IPS-15b (cell line): ENCODE measurements around the gene ROCK2.

Source experiments
- H3K27me3 ChIP-seq: one replicate; pipeline ENCODE4 v1.6.1; 2013; ENCODE audit warnings: low read length; ENCODE audit not compliant: control insufficient read depth, insufficient read depth
- H3K36me3 ChIP-seq: one replicate; pipeline ENCODE4 v1.6.1; 2013; ENCODE audit warnings: low read length; ENCODE audit not compliant: control insufficient read depth, insufficient read depth
- H3K4me1 ChIP-seq: one replicate; pipeline ENCODE4 v1.6.1; 2013; ENCODE audit warnings: mild to moderate bottlenecking, low read length; ENCODE audit not compliant: control insufficient read depth, insufficient read depth
- H3K4me3 ChIP-seq: one replicate; pipeline ENCODE4 v1.5.1; 2013; ENCODE audit warnings: low read depth, low read length
- H3K9ac ChIP-seq: one replicate; pipeline ENCODE4 v1.6.1; 2013; ENCODE audit warnings: low read depth, mild to moderate bottlenecking, low read length
- H3K9me3 ChIP-seq: one replicate; pipeline ENCODE4 v1.6.1; 2013; ENCODE audit warnings: mild to moderate bottlenecking, low read length; ENCODE audit not compliant: control insufficient read depth, insufficient read depth

The ROCK2 gene

DNA sequence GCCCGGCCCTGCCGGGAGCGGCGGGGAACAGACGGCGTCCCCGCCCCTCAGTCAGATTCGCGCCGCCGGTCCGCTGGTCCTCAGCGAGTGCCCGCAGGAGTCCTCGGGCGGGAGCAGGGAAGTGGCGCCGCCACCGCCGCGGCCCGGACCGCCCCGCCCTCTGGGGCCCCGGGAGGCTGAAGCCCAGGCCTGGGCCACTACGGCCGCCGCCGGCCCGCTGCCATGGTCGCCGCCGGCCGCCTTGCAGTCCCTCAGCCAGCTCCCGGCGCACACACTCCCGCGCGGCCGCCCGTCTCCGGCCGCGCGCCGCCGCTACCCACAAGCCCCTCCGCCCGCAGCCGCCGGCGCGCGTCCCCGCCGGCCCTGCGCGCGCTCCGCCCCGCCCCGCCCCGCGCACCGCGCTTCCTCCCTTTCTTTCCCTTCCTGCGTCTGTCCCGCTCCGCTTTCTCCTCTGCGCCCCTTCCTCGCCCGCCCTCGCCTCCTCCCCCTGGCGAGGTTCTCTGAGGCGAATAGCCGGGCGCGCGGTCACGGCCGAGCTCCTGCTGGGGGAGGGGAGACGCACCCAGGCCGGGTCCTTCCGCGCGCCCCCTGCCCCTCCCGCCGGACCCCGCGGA, at the start of gene ROCK2:
TSS of gene ROCK2 (minus strand) at position 295 of the 614 bp plus-strand sequence. CDS start 500 bp downstream, outside the sequence.
- H3K4me3 ChIP-seq = peak within 1 kb of the TSS; percentile 75
- no peaks in the 10 kb centered on the region for H3K27me3 ChIP-seq
- no peaks in the 10 kb centered on the region for H3K36me3 ChIP-seq
- H3K9ac ChIP-seq = peak within 1 kb of the TSS; percentile 68
- no peaks in the 10 kb centered on the region for H3K9me3 ChIP-seq
- peaks cover 10% of the 10 kb centered on the region for H3K4me1 ChIP-seq

DNA sequence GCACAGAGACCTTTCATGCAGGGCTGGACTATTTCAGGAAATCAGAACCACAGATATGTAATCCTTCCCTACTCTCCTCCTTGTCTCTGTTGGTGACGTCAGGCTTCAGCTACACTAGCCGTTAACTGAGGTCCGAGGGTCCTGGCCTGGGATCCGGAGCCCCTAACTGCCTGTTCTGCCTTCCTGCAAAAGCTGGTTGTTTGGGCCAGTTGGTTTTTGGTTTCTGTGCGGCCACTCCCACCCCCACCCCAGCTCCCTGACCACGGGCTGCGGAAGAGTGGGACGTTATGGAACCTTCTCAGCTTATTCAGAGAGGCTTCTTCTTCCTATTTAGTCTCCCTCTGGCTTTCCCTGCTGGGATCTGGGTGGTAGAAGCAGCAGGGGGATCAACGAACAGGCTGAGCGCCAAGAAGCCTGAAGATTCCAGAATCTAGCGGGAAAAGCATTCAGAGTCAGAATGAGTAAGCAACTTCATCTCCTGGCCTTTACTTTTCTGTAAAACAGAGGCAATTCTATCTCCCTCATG, 49.3 kb upstream of the ROCK2 start:
- H3K36me3 ChIP-seq = no peaks in the 10 kb centered on the region
- H3K4me3 ChIP-seq = no peak overlapping the region
- H3K9ac ChIP-seq = no peak overlapping the region
- no peaks in the 10 kb centered on the region for H3K9me3 ChIP-seq
- peaks cover 6% of the 10 kb centered on the region for H3K4me1 ChIP-seq
- no peaks in the 10 kb centered on the region for H3K27me3 ChIP-seq

- Histone ChIP-seq H3K27me3 (no peaks in the 10 kb centered on the region), H3K9ac (no peak overlapping the region), H3K4me3 (no peak overlapping the region), H3K36me3 (no peaks in the 10 kb centered on the region), H3K9me3 (no peaks in the 10 kb centered on the region), H3K4me1 (peaks cover 6% of the 10 kb centered on the region)
Observed at GRCh38 chr2:11391942-11392266, 47.5 kb upstream of the ROCK2 start.

DNA sequence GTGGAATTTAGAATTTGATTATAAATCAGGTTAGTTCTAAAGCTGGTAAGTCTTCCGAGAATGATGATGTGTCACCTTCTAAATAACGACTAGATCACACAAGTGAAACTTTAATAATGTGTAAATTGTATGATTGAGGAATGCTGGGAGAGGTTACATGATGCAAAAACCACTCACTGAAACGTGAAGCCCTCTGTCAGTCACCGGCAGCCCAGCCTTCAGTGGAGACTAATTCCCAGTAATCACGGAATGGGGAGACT, 45.9 kb upstream of the ROCK2 start:
- Histone ChIP-seq H3K36me3 (no peaks in the 10 kb centered on the region), H3K4me3 (no peak overlapping the region), H3K9ac (no peak overlapping the region), H3K27me3 (no peaks in the 10 kb centered on the region), H3K4me1 (peaks cover 6% of the 10 kb centered on the region), H3K9me3 (no peaks in the 10 kb centered on the region)

GRCh38 chr2:11389551-11390398, 45.3 kb upstream of the ROCK2 start:
- H3K9ac ChIP-seq = no peak overlapping the region
- H3K27me3 ChIP-seq = no peaks in the 10 kb centered on the region
- no peaks in the 10 kb centered on the region for H3K36me3 ChIP-seq
- H3K4me3 ChIP-seq = no peak overlapping the region
- no peaks in the 10 kb centered on the region for H3K9me3 ChIP-seq
- peaks cover 6% of the 10 kb centered on the region for H3K4me1 ChIP-seq

DNA sequence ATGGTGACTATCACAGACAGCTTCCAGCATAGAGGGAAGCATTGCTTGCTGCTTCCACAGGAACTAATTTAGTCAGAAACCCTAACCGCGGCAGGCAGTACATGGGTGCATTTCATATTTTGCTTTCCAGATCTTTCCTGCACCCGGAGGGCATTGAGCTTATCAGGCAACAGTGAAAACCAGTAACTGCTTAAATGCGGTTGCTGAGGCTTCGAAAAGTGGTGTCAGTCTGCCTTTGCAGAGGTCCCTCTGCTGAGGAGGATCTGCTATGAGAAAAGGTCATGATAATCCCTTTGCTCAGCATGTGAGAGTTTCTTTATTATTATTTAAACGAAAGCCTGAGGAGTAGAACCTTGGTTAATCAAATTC, 44.6 kb upstream of the ROCK2 start:
- H3K4me3 ChIP-seq = no peak overlapping the region

DNA sequence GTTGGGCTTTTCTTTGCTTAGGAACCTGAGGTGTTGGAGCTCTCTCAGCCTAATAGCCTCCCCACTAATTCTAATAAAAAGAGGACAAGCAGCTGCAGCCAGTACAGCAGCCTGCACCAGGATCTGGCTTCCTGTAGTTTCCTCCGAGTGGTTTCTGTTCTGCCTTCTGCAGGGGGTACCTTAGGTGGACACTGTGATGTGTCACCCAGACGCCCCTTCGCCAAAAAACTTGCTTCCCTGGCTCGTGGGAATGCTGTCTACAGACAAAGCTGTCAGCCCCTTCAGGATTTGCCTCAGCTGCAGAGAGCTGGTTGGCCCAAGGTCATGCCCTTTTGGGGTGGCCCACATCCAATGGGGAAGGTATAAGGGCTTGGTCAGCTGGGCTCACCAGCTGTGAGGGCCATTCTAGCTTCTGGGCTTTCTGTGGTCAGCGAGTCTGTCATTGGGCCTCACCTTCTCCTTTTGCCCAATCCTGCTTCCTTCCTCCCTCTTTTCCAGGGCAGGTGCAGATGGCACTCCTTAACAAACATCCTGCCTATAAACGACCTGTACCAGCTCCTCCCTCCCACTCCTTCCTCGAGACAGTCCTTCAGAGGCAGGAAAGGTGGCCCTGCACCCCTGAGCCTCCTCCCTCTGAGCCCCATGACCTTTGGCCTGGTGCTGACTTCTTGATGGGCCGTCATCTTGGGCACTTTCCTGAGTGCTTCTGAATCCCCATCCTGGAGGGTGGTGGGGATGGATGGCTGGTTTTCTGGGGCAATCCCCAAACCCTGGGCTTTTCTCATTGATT, 44.0 kb upstream of the ROCK2 start:
- H3K4me1 ChIP-seq = peaks cover 5% of the 10 kb centered on the region
- H3K4me3 ChIP-seq = no peak overlapping the region
- no peaks in the 10 kb centered on the region for H3K27me3 ChIP-seq
- no peaks in the 10 kb centered on the region for H3K9me3 ChIP-seq
- H3K9ac ChIP-seq = no peak overlapping the region
- H3K36me3 ChIP-seq = no peaks in the 10 kb centered on the region

More for the DNA sequence above, 44.6 kb upstream of the ROCK2 start:
- Histone ChIP-seq H3K27me3 (no peaks in the 10 kb centered on the region), H3K9me3 (no peaks in the 10 kb centered on the region), H3K9ac (no peak overlapping the region), H3K4me1 (peaks cover 6% of the 10 kb centered on the region), H3K36me3 (no peaks in the 10 kb centered on the region)

DNA sequence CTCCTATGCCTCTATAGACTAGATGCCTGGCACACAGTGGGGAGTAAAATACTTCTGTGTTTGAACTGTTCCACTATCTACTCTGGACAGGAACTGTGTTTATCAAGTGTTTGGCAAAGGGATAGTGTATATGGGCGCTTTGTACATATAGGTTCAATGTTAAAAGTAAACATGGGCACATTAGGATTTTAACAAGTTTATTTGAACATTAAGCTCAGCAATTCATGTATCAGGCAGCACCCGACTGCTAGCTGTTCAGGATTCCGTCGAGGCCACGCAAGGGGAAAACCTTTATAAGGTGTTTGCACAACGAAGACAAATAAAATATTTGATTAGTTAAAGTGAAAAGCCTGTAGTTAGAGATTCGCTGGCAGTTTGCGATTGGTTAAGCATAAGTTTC, 43.4 kb upstream of the ROCK2 start:
- Histone ChIP-seq H3K27me3 (no peaks in the 10 kb centered on the region), H3K9me3 (no peaks in the 10 kb centered on the region), H3K4me1 (peaks cover 2% of the 10 kb centered on the region), H3K4me3 (no peak overlapping the region), H3K36me3 (no peaks in the 10 kb centered on the region), H3K9ac (no peak overlapping the region)

DNA sequence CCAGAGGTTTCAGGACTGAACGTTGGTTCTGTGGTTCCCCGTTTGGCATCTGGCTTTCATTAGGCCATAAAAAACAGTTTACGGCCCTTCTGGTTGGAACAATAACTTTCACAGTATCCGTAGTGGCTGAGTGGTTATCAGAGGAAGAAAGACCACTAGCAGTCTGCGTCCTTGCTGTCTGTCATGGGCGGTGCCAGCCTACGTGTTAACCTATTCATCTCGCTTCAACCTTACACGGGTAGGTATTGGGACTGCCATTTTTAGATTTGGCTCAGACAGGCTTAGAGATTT, 42.6 kb upstream of the ROCK2 start:
- Histone ChIP-seq H3K9me3 (no peaks in the 10 kb centered on the region), H3K4me3 (no peak overlapping the region), H3K9ac (no peak overlapping the region), H3K4me1 (peaks cover 2% of the 10 kb centered on the region), H3K36me3 (no peaks in the 10 kb centered on the region), H3K27me3 (no peaks in the 10 kb centered on the region)

DNA sequence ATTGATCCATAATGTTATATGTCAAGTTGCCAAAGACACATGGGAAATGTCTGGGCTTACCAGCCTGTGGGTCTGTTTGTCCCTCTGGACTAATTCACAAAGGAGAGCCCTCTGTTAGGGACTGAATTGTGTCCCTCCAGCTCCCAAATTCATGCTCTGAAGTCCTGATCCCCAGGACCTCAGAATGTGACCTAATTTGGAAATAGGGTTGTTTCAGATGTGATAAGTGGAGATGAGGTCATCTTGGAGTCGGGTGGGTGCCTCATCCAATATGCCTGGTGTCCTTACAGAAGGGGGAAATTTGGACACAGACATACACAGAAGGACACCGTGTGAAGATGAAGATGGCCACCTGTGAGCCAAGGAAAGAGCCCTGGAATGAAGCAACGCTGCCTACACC, 41.4 kb upstream of the ROCK2 start:
- Histone ChIP-seq H3K4me1 (no peaks in the 10 kb centered on the region), H3K9ac (no peak overlapping the region), H3K9me3 (no peaks in the 10 kb centered on the region), H3K36me3 (no peaks in the 10 kb centered on the region), H3K27me3 (no peaks in the 10 kb centered on the region), H3K4me3 (no peak overlapping the region)

DNA sequence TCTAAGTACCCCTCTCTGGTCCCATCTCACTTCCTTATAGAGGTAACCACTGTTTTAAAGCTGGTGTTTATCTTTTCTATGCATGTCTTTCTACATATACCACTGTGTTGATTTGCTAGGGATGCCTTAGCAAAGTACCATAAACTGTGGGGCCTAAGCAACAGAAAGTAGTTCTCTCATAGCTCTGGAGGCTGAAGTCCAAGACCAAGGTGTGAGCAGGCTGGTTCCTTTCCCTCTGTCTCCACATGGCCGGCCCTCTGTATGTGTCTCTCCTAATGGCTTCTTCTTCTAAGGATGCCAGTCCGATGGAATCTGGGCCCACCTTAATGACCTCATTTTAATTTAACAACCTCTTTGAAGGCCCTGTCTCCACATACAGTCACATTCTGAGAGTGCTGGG, 40.8 kb upstream of the ROCK2 start:
- Histone ChIP-seq H3K27me3 (no peaks in the 10 kb centered on the region), H3K4me3 (no peak overlapping the region), H3K36me3 (no peaks in the 10 kb centered on the region), H3K9me3 (no peaks in the 10 kb centered on the region), H3K4me1 (no peaks in the 10 kb centered on the region), H3K9ac (no peak overlapping the region)

- H3K9me3 ChIP-seq = no peaks in the 10 kb centered on the region
- peaks cover 3% of the 10 kb centered on the region for H3K4me1 ChIP-seq
- H3K9ac ChIP-seq = no peak overlapping the region
- no peak overlapping the region for H3K4me3 ChIP-seq
- H3K27me3 ChIP-seq = no peaks in the 10 kb centered on the region
- no peaks in the 10 kb centered on the region for H3K36me3 ChIP-seq
Observed at GRCh38 chr2:11379558-11379957, 35.1 kb upstream of the ROCK2 start.
